ENCODE measurements around the gene CRYM.
"Not testable (repeated sequence)": the region's sequence is repeated elsewhere in the genome, so short reads cannot be mapped to it uniquely, and the experiment has no call there.

CRYM gene

DNA sequence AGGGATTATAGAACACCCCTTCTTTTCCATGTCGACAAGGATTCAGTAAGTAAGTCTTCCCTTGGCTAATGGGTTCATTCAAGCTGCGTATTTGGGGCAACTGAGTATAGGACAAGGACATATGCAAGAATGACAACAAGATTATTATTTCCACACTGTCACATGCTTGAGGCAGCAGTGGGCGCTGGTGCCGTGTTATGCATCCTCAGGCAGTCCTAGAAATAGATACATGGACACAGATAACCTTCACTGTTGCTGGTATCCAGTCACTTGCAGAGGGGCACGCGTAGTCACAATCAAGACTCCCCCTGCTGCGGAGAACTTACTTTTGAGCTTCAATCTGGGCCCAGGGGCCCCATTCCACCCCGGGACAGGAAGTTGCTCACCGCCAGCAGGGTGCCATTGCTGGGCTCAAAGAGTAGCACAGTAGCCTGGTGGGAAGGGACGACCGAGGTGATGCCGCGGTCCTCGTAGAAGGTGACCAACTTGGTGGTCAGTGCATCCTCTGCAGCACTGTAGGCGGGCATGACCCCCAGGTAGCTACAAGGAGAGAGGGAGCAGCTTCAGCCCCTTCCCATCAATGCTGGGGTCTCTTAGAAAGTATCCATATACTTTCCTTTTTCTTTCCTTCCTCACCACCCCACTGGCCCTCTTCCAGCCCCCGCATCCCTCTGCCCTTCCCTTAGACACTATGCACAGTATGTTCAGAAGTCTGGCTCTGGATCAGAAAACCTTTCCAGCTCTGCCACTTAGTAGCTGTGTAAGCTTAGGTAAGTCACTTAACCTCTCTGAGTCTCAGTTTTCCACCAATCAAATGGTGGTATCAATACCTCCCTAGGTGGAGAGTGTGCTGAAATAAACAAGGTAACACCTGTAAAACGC lies 804 bp downstream of the CRYM start:
- no peak for DNase-seq

DNA sequence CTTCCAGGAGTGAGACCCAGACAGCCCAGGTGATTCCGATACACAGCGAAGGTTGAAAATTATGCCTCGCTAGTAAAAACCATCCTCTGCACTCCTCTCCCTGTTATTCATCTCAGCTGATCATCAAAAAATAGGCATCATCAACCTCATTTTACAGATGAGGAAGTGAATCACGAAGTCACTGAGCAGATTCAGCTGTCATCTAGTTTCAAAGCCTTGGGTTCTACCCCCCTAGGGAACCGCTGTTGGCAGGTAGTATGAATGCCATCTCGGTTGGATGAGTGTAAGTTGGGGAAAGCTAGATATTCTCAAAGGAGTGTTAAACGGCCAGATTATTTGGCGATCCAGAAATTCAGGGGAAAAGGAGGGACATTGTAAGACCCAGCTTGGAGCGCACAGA lies 2.0 kb downstream of the CRYM start:
- DNase-seq = no peak

DNA sequence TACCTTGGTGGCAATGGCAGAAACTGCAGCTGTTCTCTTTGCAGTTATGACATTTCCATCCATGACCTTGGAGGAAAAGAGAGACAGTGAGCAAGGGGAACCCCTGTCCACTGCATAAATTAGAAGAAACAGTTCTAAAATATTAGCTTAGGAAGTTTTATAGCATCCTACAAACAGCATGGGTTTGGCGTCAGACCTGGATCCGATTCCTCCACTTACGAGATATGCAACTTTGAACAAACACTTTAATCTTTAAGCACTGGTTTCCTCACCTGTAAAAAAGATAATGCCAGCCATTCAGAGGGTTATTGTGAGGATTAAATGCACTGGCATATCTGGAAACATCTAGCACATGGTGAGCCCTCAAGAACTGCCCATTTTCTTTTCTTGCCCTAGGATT lies 2.6 kb downstream of the CRYM start:
- no peak for DNase-seq

DNA sequence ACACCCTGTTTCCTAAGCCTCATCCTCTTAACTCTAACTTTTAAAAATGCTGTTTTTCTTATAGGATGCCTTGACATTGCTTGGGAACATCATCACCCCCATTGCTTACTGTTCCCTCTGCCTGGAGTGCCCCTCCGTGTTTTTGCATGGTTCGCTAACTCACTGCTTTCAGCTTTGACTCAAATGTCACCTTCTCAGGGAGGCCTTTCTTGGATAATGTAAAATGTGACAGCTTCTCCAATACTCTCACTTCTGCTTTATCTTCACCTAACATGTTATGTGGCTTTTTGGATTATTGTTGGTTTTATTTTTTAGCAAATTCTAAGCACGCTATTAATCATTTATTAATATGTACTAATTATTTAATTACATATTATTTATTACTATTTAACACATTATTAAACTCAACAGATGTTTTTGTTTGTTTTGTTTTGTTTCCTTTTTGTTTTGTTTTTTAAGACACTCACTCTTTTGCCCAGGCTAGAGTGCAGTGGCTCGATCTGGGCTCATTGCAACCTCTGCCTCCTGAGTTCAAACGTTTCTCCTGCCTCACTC lies 3.8 kb downstream of the CRYM start:
- DNase-seq = no peak

DNA sequence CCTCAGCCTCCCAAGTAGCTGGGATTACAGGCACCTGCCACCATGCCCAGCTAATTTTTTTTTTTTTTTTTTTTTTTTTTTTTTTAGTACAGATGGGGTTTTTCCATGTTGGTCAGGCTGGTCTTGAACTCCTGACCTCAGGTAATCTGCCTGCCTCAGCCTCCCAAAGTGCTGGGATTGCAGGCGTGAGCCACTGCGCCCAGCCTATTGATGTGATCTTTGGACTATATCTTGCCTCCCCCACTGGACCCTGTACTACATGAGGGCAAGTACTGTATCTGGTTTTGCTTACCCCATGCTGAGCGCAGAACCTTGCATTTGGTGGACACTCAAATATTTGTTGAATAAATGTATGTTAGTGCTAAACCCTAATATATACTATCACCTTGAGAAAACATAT lies 5.3 kb downstream of the CRYM start:
- DNase-seq = not testable (repeated sequence)

DNA sequence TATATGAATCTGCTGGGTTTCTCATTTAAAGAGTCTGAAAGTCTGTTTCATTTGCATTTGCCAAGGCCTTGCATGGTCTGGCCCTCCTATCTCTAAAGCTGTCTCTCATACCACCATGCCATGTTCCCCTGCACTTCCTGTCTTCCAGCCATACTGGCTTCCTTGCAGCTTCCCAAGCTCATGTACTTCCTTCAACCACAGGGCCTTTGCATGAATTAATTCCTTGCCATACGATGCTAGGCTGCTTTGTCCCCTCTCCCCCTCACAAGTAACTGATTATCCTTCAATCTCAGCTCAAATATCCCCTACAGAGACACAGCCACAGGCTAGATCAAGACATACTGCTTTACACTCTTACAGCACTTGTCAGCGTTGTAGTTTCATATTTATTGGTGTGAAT lies 5.8 kb downstream of the CRYM start:
- DNase-seq = no peak

DNA sequence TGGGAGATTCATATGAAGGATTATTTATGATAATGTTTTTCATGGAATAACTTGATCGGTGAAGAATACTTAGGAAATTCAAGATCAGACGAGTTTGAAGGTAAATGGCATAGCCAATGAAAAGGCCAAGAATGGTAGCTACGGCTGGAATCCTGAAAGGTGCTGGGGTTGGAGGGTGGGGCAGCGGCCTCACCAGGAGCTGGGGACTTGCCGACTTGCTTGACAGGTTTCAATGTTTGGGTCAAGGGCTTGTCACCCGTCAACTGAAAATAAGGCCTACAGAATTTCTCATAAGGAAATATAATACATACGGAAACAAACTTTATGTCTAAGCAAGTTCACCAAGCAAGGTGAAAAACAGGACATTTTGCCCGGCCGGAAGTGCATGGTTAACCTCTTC lies 9.9 kb downstream of the CRYM start:
- no peak for DNase-seq

DNA sequence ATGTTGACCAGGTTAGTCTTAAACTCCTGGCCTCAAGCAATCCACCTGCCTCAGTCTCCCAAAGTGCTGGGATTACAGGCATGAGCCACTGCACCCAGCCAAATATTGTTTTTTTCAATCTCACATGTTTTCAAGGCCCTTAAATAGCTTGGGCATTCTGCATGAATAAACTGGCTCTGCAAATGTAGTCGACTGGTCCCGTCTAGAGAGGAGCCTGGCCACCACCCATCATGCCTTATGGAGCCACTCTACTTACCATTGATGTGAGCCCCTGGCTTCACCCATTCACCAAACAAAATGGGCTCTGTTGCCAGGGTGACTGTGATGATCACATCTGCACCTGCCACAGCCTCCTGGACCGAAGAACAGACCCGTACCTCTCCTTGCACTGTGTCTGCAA lies 10.8 kb downstream of the CRYM start:
- DNase-seq = no peak

DNA sequence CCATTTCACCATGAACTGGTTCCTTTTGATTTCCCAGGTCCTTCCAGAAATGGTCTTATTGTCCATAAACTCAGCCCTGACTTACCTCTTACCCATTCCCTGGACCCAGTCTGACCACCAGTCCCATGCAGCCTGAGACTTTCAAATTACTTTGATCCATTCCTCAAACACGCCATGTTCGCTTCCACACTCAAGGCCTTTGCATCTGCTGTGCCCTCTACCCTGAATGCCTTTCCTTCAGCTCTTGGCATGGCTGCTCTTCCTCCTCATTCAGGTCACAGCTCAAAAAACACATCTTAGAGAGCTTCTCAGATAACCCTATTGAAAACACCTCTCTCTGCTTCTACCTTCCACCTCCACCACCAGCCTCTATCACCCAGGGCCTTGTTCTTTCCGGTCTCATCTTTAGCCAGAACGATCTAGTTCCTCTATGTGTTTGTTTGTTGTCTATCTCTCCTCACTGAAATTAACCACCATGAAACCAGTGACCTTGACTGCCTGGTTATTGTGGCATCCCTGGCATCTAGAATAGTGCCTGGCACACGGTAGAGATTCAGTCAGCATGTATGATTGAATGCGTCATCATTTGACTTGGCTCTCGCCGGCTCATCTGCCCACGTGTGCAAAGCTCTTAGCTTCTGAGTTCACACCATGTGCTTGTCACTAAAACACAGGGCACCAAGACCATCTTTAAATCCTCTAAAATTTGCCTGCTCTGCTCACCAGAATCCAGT lies 12.8 kb downstream of the CRYM start:
- no peak for DNase-seq

DNA sequence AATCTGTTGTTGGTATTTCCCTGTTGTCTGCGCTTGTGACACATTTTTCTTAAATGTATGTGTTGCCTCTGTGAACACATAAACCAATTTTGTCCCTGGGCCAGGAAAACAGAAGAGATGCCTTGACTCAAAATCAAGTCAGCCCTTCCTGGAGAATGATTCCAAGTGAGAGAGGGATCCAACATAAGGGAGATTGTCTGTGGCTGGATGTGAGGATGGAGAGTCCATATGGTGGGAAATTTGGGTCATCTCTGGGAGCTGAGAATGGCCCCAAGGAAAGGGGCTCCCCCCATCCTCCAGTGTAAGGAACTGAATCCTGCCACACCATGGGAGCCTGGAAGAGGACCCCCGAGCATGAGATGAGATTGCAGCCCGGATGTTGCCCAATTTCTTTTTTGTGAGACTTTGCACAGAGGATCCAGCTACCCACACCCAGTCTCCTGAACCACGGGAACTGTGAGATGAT lies 13.5 kb downstream of the CRYM start:
- DNase-seq = no peak

DNA sequence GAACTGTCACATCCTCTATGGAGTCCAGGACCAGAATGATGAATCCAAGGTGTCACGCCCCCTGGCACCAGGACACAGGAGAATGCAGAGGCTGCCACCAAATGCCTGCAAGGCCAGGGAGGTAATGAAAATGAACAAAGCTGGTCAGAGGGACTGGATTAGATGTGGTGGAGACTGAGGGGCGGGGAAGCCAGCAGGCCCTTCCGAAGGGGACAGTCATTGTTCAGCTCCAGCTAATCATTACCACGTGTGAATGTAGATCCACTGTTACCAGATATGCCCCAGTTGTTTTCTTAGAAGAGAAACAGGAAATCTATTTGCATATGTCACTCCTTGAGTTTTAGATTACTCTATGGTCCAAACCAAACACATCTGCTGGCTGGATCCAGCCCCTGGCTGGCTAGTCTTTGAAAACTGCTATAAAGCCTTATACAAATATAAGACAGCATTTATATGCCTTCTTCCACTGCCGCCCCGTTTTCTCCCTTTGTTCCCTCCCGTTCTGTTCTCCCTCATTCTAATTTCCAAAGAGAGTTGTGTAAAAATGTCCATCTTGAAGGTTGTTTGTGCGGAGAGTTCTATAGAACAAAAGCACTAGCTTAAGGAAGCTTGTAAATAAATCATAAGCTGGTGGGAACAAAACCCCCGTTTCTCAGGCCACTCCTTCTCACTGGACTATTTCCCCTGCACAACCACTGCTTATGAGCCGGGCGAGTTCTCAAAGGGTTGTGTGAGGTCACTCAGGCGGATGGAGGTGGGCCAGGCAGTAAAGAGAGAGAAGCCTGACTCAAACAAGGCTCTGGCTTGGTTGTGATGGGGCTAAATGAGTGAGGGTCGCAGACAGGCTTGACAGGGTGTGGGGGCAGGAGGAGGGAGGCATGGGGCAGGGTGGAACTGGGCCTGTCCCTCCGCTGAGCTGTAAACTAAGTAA lies 14.2 kb downstream of the CRYM start:
- peak; percentile 67 for DNase-seq

DNA sequence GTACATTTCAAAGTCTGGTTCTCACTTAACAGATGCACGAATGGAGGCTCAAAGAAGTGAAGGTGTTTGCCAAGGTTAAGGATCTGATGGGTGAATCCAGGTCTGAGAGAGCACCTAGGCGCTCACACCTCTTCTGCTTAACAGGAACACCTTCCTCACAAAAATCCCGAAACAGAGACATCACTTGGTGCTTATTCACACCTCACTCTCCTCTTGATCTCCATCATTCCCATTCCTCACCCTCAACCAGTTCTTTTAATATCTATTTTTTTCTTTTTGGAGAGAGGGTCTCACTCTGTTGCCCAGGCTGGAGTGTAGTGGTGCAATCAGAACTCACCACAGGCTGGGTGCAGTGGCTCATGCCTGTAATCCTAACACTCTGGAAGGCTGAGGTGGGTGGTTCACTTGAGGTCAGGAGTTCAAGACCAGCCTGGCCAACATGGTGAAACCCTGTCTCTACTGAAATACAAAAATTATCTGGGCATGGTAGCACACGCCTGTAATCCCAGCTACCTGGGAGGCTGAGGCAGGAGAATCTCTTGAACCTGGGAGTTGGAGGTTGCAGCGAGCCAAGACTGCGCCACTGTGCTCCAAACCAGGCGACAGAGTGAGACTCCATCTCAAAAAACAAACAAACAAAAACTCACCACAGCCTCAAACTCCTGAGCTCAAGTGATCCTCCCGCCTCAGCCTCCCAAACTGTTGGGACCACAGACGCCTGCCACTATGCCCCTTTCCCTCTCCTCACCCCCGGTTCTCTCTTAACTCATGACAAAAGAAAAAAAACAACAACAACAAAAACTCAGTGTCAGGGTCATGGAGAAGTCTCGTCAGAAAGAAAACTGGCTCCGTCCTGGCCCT lies 15.1 kb downstream of the CRYM start:
- DNase-seq = no peak

DNA sequence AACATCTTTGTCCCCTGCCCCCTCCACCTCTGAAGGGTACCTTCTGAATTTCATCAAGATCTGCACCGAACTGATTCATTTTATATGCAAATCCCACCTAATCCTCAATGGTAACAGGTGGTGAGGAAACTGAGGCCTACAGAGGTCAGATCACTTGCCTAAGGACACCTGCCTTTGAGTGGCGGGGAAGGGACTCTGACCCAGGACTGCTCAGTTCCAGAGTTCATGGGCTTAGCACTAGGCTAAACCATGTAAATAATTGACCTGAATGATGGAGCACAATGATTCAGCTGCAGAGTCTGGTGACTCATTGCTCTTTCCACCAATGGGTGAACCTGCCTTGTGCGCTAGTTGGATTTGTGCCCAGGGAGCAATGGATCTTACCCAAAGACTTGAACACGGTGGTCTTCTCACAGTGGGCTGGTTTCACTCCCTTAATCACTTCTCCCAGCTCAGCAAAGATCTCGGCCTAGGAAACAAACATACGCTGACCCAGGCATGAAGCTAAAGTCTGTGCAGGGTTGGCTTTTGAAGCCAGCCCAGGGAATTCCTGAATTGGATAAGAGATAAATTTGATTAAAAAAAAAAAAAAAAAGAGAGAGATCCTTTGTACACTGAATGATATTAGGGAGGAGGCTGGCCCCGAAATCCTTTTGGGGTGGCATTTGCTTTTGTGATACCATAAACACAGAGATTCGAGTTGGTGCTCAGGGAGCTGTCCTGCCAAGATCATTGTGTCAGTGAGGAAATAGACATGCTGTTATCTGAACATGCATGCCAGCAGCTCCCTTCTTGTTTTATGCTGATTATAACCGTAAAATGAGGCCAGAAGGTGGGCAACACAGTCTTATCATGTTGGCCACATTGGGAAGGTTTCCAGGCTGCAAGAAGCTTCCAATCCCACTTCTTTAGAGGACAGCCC lies 17.0 kb downstream of the CRYM start:
- DNase-seq = peak; percentile 98

DNA sequence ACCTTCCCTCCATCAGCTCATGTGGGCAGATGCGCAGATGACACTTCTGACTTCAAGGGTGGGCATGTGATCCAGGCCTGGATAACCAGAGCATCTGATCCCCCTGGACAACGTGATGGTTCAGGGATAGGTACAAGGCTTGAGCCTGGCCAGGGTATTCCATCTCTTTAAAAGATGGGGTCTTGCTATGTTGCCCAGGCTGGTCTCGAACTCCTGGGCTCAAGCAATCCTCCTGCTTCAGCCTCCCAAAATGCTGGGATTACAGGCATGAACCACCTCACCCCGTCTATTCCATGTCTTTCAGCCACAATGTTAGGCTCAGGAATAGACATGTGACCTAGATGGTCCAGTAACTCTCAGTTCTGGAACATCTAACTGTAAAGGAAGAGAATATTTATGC lies 20.8 kb downstream of the CRYM start:
- no peak for DNase-seq

DNA sequence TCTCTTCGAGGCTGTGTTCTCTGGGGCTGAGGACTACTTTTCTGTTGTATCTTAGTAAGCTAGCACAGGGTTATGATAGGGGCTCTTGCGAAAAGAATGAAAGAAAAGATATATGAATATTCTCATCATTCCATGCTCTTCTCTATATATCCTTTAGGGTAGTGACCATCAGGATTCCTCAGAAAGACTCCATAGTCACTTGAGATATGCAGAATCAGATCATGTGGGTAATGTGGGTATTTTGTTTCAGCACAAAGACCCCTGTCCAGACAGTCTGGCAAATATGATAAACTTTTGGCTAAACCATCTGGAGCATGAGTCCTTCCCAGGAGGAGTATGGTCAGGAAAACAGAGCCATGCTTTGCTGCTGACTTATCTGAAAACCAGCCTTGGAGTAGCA lies 21.5 kb downstream of the CRYM start:
- no peak for DNase-seq

DNA sequence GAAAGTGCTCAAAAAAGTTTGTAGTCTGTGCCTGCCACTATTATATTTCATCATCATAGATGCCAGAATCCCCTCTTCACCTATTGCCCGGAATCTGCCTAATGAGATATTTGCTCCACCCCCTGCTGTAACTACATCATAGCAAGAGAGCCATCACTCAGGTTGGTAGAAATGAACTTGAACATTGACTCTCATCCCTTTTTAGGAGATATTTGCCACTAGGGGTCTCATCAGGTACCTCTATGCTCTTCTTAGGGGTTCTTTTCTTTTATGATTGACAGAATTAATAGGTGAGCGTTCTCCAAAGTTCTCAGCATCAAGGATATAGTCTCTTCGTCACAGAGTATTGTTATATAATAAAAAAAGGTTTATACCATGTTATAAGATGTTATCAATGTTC lies 24.6 kb downstream of the CRYM start:
- no peak for DNase-seq

DNA sequence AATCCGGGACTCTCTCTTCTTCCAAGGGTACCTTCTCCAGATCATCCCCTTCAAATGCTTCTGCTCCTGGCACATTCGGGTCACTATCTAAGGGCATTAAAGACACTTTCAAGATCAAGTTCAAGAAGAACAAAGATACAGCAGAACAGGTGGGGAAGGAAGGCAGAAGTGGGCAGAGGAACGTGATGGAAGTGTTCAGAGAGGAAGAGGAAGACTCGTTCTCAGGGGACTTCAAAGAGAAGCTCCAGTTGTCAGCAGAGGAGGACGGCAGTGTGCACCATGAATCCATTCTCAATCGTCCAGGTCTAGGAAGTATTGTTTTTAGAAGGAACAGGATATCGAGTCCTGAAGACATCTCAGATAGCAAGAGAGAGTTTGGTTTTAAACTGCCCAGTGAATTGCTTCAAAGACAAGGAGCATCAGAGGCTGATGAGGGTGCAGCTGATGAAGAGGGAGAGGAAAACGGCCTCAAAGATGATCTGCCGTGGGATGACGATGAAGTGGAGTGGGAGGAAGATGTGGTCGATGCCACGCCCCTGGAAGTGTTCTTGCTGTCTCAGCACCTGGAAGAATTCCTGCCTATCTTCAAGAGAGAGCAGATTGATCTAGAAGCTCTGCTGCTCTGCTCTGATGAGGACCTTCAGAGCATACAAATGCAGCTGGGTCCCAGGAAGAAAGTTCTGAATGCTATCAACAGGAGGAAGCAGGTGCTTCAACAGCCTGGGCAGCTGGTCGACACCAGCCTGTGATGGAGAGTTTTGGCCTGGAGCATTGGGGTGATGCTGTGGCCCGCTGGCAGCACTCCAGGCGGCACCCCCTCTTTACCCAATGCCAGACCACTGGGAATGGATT lies 27.8 kb downstream of the CRYM start:
- no peak for DNase-seq

DNA sequence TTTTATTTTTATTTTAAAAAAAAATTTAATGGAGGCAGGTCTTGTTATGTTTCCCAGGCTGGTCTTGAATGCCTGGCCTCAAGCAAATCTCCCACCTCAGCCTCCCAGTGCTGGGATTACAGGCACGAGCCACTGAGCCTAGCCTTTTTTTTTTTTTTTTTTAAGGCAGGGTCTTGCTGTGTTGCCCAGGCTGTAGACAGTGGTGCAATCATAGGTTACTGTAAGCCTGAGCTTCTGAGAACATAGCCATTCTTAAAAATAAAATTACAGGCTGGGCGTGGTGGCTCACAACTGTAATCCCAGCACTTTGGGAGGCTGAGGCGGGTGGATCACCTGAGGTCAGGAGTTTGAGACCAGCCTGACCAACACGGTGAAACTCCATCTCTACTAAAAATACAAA lies 29.9 kb downstream of the CRYM start:
- not testable (repeated sequence) for DNase-seq

DNA sequence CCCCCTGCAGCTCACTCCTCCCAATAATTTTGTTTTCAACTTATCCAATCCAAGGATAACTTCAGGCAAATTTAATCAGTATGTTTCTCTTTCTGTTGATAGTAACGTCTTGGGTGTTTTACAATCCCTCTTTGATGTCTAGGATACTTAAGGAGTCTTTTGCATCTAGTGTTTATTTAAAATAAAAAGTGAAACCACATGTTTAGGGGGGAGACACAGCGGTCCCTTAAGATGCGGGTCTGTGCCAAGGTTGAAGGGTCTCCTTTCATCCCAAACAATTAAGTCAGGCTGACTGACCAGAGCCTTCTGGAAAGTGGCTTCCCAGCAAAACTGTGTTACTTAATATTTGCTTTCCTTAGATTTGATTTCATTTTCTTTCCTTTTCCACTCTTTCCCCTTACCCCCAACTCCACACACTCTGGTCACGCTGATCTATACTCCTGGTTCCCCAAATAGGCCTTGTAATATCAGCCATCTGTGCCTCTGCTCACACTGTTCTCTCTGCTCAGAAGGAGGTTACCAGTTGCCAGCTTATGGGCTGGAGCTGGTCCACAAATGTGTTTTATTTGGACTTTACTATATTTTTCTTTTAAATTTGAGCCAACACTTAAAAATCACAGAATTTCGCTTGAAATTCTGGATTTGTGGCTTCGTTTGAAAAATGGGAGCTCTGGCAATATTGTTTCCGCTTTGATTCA lies 33.4 kb downstream of the CRYM start:
- DNase-seq = no peak

Measured in hematopoietic multipotent progenitor cell treated with erythropoietin and hydrocortisone succinate and interleukin-3 and kit ligand, for 8 days (in vitro differentiated cells).